ENCODE data around the gene SLC38A2. TPM values are rescaled to one million over a fixed set of nuclear protein-coding genes. Genes with fewer than 3 reads are reported as not detected.

Gene SLC38A2
- total and polyA plus RNA-seq, 7 donors, result 35.8 to 428 (median 303) TPM

DNA sequence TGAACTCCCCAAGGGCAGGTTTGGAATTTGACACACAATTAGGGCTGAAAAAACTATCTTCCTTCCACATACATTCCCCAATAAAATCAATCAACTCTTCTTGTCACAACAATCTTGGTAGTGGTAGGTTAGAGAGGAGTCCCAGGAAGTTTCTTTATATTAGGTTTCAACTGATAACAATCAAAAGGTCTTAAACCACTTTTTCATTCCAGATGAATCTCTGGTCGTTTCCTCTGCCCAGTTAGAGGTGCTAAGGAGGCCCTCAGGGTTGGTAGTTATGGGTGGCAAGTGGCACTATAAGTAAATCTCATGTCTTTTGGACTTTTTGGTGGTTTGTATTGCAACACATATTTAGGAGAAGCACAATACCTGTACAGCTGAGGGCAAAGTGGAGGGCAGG lies 1.7 kb upstream of the SLC38A2 start:
- Histone ChIP-seq H3K27me3 (ENCODE audit: insufficient read depth in 3 of 3, low read length in 2 of 3) (no peaks in the 10 kb centered on the region), H3K9me3 (no peaks in the 10 kb centered on the region), H3K36me3 (ENCODE audit: insufficient read depth in 1 of 2, low read depth in 1 of 2) (peaks cover 4 to 19% of the 10 kb centered on the region in 2 donors), H3K27ac (peak overlapping the region; percentile 99), H3K4me1 (peaks cover 23% of the 10 kb centered on the region), H3K4me3 (no peak overlapping the region)
- no peak for DNase-seq
- intact Hi-C loops (cut with DNase I), result loop anchor here (5.0 to 10.0 kb wide), 5 partner anchors 78 to 382 kb away; partner anchors contain the start of gene SCAF11 (in 1 of the 2)
- TF ChIP-seq, protein P1, sequence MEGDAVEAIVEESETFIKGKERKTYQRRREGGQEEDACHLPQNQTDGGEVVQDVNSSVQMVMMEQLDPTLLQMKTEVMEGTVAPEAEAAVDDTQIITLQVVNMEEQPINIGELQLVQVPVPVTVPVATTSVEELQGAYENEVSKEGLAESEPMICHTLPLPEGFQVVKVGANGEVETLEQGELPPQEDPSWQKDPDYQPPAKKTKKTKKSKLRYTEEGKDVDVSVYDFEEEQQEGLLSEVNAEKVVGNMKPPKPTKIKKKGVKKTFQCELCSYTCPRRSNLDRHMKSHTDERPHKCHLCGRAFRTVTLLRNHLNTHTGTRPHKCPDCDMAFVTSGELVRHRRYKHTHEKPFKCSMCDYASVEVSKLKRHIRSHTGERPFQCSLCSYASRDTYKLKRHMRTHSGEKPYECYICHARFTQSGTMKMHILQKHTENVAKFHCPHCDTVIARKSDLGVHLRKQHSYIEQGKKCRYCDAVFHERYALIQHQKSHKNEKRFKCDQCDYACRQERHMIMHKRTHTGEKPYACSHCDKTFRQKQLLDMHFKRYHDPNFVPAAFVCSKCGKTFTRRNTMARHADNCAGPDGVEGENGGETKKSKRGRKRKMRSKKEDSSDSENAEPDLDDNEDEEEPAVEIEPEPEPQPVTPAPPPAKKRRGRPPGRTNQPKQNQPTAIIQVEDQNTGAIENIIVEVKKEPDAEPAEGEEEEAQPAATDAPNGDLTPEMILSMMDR (IDR thresholded peaks at IDR 0.05), result no peak
- WGBS, 3 donors, result 65 to 70% (median 69%) methylated on average over 1 of the region's 1 CpG
- no peak for ATAC-seq

DNA sequence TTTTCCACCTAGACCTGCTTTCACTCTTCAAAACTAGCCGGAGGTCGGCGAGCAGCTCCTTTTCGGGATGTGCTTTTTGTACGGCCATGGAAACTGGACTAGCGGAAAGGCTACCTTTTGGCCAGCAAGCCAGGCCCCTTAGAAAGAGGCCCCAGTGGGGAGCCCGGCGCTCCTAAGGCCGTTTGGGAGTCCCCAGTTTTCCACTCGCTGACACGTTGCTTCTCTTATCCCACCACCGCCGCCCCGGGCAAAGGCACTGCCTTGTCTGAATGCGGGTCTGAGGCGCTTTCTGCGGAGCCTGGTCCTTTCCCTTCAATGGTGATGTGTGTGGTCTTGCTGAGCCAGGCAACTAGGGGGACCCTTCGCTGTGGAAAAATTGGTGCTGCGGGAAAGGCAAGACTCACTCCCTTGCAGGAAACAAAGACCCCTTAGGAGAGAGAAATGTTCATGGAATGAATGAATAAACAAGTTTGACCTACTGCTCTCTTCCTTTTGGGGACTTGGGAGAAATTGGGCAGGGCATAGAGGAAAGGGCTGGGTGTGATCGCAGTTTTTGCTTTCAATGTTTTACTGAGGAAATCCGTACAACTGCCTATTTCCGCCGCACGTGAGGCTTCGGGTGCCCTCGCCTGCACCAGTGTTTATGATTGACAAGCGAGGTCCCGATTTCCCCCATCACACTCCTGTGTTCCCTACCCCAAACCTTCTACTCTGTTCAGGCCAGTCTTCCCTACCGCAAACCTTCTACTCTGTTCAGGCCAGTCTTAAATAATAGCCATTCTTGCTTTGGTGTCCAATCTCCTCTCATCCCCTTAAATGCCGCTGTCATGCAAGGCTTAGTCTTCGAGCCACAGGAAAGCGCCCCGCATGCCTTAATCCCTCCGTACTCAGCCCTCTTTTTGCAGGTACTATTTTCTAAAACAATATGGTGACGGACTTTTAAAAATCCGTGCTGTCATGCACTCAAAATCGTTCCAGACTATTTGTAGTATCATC lies 1.0 kb upstream of the SLC38A2 start:
- Histone ChIP-seq H3K27me3 (ENCODE audit: insufficient read depth in 3 of 3, low read length in 2 of 3) (no peaks in the 10 kb centered on the region), H3K9me3 (no peaks in the 10 kb centered on the region), H3K4me3 (peak overlapping the region; percentile 94), H3K27ac (peak overlapping the region; percentile 99), H3K36me3 (ENCODE audit: insufficient read depth in 1 of 2, low read depth in 1 of 2) (peaks cover 5 to 26% of the 10 kb centered on the region in 2 donors), H3K4me1 (peaks cover 30% of the 10 kb centered on the region)
- TF ChIP-seq, protein P1 (IDR thresholded peaks at IDR 0.05), result no peak
- DNase-seq (peak; percentile 54 to 66), ATAC-seq (peak in 3 of 4 donors; percentile 11 to 39 (median 16))
- 33 to 36% (median 33%) methylated on average over 37 of the region's 37 CpGs for WGBS, 3 donors
- intact Hi-C loops (cut with DNase I), result loop anchor here (2.0 to 10.0 kb wide), 6 partner anchors 79 to 381 kb away; partner anchors contain the start of gene SCAF11 (in 1 of the 2)

DNA sequence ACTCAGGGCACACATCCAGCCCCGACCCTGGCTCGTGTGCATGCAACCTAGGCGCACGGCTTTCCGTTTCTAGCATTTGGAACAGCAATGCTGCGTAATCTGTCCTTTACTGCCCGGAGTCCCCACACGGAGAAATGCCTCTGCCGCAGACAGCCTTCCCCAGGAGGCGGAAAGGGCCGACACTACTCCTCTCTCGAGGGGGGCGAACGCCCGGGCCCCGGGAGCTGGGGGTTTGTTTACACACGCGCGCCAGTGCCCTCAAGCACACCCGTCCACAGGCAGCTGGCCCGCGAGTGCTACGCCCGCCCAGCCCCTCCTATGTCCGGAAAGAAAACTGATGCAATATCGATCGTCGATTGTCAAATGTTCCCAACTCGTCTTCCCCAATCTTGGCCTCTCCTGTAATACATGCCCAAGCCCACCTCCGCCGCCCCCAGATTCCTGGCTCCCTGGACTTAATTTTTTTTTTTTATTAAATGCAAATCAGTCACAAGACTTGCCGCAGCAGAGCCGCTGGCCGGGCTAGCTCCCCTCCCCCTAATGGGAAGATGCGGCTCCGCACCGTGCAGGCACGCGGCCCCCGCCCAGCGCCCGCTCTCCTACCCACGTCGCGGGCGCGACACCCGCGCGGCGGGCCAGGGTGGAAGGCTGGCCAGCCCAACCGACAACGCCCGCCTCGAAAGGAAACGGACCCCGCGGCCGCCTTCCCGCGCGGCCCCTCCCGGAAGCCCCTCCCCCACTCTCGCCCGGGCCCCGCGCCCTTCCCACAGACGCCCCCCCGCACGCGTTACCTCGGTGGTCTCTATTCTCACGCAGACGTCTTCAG lies 642 bp downstream of the SLC38A2 start:
- Histone ChIP-seq H3K4me1 (peaks cover 47% of the 10 kb centered on the region), H3K27me3 (ENCODE audit: insufficient read depth in 3 of 3, low read length in 2 of 3) (no peaks in the 10 kb centered on the region), H3K27ac (peak overlapping the region; percentile 99), H3K9me3 (no peaks in the 10 kb centered on the region), H3K36me3 (ENCODE audit: insufficient read depth in 1 of 2, low read depth in 1 of 2) (peaks cover 10 to 43% of the 10 kb centered on the region in 2 donors), H3K4me3 (peak overlapping the region; percentile 94)
- DNase-seq (peak; percentile 78 to 87), ATAC-seq (peak; percentile 45 to 64 (median 60))
- TF ChIP-seq, protein P1 (IDR thresholded peaks at IDR 0.05), result no peak
- intact Hi-C loops (cut with DNase I), result loop anchor here (1.0 to 10.0 kb wide), 7 partner anchors 11 to 380 kb away; partner anchors contain the start of gene SCAF11 (in 1 of the 2)
- WGBS, 3 donors, result 0 to 1% (median 0%) methylated on average over 66 to 74 of the region's 74 CpGs
